SHP77 treated with DMSO at 0.1 percent for 48 hours (cell line): Measurements from ENCODE around the gene MPP3.

Experiments used
- DNase-seq: peaks from one replicate; lab custom pipeline; 2025; lab: John Stamatoyannopoulos, UW

The MPP3 gene

DNA sequence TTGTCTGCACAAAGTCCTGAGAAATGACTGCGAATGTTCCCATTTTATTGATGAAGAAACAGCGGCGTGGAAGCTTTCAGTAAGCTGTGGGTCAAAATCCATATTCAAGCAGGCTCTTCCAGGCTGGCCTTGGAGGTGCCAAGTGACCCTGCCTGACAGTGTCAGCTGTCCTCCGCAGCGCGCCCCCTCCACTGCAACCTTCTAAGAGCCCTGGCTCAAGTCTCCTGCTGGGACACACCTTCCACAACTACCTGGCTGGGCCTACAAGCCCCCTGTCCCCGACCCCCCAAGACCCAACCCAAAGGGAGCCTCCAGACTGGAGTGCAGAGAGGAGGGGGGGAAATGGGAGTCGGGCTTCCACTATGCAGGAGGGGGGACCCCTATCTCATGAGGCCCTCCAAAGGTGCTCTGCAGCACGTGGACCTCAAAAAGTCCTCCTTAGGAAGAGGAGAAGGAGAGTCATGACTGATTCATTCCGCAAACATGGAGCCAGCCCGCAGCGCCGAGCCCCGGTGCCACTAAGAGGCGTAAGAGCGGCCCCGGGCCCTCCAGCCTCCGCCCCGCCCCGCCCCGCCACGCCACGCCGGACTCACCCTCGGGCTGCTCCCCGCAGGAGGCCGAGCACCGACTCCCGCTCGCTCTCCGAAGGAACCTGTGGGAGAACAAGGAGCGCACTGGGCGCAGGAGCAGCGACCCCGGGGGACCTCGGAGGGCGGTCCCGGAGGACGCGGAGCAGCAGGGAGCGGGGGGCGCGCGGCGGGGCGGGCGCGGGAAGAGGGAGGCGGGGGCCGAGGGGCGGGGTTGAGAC is 574 bp downstream of the MPP3 start:
- DNase-seq = no peak

DNA sequence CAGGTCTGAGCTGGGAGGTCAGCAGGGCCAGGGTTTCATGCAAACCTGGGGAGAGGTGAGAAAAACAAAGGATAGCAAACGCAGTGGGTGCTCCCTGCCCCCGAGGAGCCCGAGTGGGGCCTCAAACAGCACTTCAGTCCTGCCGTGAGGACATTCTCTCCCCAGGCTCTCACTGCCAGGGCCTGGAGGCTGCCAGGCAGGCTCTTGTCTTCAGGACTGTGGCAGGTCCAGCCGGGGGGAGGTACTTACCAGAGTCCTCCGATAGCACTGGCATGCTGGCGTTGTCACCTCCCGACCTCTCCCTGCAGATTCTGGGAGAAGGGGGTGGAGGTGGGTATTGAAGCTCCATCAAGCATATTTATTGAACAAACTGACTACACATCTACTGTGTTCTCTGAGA is 1.3 kb downstream of the MPP3 start:
- DNase-seq = no peak

DNA sequence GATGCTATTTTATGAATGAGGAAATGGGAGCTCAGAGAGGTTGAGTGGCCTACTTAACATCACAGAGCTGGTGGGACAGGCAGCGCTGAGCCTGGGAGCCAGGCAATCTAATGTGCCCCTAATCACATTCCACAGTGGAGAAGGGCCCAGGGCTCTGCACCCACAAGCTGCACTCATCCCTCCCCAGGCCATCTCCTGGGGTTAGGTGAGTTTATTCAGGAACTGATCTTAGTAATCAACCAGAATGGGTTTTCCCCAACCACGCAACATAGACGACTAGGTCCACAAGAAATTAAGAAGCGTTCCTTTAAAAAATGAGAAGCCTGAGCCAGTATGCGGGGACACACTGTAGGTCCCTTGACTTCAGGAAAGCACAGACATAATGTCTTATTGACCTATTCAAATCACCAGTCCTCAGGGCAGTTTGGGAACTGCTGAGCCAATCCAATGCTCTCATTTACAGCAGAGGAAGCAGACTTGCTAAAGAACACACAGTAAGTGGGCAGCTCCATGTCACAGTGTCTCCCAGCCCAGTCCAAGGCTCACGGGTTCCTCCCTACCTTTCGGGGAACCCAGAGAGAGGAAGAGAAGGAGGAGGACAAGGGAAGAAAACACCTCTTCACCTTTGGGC is 2.3 kb downstream of the MPP3 start:
- no peak for DNase-seq

DNA sequence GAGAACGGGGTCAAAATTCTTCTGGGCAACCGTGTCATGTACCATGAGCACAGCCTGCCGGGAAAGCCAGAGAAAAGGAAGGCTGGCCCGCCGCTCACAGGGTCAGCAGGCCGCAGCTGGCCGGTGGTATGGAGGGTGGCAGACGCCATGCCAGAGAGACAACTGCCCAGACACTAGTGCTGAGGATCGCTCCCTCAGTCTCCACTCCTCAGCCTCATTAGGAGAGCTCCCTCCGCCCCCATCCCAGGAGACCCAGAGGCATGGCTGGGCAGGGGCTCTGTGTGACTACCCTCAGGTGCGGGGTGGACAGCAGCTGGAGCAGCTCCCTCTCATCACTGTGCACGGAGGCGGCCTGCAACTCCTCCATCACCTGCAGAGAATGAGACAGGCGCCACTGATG is 3.2 kb downstream of the MPP3 start:
- DNase-seq = no peak

DNA sequence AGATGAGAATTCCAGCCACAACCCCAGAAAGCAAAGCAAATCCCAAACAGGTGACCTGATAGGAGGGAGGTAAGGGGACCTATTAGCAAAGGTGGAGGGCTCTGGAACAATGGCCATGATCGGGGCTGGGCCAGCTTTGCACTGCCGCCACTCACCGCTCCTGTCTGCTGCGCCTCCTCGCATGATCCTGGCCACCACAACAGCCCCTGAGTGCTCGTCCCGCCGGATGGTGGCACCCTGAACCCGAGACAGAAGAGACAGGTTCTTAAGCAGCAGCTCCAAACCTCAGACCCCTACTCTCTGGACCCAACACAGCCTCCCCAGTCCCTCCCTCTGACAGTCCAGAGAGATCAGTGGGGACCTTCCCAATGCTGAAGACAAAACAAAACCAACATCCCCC is 5.3 kb downstream of the MPP3 start:
- no peak for DNase-seq

DNA sequence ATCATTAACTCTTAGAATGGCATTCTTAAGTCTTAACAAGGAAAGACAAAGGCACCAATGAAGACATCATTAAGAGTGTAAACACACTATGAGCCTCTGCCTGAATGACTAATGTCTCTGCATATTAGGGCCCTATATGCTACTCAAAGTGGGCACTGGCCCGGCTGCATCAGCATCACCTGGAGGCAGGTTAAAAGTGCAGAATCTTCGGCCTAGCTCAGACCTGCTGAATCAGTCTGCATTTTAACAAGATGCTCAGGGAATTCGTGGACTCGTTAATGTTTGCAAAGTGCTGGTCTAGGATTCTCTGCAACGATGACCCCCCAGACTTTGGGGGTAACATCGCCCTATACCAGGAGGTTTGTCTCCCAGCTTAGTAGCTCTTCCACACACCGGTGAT is 6.7 kb downstream of the MPP3 start:
- DNase-seq = no peak

DNA sequence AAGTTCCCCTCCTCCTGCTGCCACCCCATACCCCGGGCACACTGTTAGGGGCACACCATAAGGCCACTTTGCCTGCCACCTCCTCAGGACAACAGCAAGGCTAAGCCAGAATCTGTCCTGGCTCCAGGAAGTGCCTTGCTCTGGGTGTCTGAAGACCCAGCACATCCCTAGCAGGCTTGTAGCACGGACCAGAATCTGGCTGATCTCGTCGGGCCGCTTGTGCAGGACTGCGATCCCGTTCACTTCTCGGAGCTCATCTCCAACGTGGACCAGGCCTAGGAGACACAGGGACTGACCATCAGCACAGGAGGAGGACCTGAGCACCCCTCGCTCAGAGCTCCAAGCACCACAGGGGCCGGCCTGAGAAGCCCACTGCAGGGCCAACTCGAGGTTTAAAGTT is 7.4 kb downstream of the MPP3 start:
- DNase-seq = no peak

DNA sequence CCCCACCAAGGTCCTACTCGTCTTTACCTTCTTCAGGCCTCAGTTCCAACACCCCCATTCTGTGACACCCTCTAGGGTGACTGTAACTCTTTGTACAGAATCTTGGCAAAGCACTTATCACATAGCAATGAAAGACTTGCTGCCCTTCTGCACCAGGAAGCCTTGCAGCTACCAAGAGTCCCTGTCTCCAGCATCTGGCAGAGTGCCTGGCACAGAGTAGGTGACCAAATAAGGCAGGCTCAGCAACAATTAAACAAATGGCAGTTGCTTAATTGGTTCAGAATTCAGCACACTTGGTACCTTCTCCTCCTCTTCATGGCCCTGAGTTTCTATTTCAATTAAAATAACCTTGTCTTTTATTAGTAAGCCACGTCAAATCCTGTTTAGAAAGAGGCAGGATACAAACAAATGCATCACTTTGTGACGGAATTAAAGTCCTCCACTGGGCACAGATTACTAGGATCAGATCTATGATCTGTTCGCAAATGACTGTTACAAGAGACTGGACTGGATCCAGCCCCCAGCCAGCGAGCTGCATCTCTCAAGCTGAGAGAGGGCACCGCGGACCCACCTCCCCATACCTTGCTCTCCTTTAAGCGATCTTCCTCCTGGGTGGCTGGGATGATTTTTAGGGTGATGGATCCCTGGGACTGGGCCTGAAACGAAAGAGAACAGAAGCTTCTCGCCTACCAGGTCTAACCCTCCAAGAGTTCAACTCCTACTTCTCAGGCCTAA is 9.4 kb downstream of the MPP3 start:
- DNase-seq = no peak

DNA sequence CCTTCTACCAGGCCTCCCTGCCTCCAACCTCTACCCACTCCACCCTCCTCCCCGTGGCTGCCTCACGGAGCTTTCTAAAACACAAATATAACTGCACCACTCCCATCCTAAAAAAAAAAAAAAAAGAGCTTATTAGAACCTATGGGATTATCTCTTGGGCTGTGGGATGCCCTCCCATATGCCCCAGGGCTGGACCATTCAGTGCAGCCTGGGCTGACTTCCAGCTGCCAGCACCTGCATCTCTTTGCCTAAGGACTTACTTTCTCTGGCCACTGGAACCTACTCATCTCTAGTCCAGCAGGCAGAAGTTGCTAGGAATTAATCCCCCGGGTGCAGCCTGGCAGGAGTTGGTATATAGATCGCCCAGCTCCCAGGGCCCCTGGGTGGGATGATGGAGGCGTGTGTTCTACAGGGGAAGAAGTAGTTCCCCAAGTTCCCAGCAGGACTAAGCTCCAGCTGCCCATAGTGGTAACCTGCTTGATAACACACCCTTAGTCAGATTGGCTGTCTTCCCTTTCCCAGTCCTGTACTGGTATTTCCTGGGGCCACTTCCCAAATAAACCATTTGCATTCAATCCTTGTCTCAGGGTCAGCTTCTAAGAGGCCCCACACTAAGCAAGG is 10.3 kb downstream of the MPP3 start:
- no peak for DNase-seq

DNA sequence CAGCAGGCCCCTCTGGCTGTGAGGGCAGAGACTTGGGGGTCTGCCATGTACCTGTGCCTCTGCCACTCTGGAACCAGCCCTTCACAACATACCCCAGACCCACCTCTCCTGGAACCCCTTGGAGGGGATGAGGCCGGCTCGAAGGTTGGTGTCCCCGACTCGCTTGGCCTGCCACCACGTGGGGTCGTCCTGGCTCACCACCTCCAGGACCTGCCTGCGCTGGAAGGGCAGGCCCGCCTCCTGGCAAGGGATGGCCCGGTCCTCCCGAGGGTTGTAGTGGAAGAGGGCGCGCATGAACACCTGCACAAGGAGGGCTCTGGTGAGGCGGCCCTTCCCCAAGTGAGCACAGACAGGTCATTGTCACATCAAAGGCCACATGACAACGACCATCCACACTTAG is 12.2 kb downstream of the MPP3 start:
- DNase-seq = no peak

DNA sequence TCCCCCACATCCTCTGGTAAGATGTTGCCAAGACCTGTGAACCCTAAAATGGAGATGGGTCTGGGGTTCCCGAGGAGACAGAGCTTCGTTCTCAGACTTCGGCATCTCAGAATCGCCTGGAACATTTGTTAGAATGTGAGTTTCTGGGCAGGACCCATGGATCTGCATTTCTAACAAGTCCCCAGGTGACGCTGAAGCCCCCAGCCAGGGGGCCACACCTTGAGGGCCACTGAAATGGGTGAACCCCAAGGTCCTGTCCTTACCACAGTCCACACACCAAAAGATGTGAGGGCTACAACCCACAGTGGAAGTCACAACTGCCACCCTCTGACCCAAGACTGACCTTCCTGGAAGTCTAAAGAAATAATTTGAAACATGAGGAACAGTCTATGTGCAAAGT is 14.0 kb downstream of the MPP3 start:
- no peak for DNase-seq

DNA sequence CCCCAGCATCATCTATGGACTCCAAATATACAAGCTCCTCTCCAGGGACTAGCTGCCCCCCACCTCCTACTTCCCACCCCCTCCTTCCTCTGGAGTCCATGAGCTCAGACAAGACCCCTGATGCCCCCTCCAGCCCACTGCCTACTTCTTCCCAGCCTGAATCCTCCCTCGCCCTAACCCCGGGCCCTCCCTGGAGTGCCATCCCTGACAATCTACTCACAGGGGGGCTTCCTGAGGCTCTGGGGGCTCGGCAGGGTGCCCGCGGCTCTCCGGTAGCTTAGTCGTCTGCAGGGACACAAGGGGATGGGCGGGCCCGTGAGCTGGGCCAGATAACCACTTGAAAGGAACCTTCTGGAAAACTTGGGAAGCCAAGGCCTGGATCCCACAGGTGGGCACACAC is 15.1 kb downstream of the MPP3 start:
- no peak for DNase-seq

DNA sequence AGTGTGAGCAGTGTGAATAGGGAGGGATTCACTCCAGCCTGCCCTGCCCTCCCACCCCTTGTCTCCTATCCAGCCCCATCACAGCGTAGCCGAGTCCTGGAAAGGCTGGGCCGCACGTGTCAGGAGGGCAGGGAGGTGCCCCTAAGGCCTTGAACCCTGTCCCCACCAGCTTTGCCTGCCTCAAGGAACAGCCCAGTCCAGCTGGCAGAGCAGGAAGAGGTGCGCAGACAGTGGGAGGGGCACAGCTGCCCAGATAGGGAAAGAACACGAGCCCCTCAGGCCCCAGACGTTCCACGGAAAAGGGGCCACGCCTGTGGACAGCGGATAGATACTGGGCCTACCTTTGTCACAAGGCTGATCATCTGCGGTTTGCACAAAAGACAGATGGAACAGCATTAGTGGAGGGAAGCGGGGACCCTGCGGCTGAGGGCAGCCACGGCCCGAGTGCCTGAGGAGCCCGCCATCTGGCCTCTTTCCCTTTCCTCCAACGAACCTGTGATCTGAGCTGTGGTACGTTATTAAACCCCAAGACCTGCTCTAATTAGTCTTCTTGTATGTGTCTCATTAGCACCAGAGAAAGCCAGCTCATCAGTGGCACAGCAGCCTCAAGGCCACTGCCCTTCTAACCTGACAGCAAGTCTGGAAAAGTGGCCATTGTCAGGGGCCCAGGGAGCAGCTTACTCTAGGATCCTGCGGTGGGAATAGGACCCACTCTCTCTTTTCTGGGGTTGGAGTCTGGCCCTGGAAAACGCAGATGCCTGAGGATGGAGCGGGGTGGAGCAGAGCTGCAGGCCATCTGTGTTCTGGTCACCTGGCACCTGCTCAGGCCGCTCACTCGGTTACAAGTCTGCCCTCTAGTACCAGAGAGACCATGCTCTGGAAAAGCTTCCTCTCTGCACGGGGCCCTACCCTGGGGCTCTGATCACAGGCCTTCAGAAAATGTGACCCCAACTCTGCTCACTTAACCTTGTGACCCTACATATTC is 16.3 kb downstream of the MPP3 start:
- DNase-seq = no peak

DNA sequence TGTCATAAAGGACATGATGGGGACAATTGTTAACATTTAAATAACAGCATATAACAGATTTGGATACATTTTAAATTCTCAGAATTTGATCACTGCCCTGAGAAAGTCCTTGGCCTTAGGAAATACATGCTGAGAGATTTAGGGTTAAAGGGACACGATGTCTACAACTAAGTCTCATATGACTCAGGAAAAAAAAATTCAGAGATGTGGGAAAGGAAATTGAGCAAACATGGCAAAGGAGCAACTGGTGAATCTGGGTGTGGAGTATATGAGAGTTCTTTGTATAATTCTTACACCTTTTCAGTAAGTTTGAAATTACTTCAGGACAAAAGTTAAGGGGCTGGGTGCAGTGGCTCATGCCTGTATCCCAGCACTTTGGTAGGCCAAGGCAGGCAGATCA is 18.2 kb downstream of the MPP3 start:
- no peak for DNase-seq

DNA sequence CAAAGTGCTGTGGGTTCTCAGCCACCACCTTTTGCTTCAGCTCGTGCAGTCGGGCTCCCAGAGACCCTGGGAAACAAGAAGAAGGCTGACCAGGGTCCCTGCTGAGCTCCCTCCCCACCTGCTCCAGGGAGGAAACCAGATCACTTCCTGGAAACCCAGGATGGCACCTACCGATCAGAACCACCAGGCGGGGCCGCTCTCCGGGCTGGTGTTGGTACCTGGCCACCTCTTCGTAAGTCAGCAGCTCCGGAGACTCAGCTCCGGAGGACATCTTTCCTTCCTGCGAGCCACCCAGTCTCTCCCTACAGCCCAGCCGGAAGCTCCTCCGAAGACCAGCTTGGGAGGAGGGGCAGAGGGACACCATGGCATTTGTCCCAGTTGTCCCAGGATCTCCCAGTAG is 18.9 kb downstream of the MPP3 start:
- DNase-seq = no peak

DNA sequence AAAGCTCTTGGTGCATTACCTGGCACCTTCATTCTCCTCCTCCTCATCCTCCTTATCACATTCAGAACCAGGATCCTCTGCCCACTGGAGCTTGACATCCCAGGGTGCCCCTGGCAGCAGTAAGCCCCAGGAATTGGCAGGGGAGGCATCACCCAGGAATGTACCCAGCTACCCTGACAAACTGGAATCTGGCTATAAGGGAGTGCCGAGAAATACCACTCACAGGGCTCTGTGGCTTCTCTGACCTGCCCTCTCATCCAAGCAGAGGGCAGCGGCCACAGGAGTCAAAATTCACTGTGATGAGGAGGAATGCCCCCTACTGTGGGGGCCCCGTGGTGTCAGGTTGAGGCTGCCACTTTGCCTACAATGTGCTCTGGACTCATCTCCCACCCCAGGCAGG is 19.6 kb downstream of the MPP3 start:
- DNase-seq = no peak

DNA sequence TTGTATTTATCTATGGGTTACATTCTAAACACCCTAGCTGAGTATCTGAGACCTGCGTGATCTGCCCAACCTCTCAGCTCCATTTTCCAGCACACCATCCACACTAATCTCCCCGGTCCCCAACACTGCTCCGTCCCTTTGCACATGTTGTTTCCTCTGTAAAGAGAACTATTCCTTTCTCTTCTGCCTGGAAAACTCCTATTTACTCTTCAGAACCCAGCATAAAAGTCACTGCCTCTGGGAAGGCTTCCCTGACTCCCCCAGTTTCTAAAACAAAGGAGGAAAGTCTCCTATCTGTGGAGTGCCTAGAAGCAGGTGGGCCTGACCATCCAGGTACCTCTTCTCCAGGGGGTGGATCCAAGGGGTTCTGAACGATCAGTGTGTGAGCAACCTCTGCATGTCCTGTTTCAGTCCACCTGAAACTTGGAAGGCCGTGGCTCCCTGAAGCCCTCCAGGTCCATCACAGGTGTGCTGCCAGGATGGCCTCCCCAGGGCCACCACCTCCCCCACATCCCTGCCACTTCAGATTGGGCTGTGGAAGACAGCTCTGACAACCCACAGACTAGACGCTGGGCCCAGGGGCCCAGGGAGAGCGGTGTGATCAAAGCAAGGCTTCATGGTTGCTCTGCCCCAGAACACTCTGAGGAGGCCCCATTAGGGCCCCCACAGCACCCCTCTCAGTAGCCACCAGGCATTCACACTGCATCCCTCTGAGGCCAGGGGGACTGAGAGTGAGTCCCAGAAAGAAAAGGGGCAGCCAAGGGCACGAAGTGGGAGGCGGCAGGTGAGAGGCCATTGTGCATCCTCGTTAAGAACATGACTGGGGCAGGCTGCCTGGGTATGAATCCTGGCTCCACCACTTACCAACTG is 20.3 kb downstream of the MPP3 start:
- DNase-seq = no peak

DNA sequence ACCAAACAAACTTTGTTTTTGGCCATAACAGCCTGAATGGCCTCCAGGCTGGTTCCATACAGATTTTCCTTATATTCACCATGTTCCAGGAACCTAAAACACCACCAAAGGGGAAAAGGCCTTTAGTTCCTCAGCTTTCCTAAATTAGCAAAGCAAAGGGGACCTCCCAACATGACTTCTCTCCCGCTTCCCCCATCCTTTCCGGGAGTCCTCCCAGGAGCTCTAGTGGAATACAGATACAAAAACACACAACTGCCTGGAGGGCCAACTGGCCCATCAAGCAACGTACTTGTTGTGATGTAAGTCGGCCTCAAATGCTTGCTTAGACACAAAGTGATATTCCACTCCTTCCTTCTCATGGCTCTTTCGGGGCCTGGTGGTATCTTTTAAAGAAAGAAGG is 22.1 kb downstream of the MPP3 start:
- DNase-seq = no peak

DNA sequence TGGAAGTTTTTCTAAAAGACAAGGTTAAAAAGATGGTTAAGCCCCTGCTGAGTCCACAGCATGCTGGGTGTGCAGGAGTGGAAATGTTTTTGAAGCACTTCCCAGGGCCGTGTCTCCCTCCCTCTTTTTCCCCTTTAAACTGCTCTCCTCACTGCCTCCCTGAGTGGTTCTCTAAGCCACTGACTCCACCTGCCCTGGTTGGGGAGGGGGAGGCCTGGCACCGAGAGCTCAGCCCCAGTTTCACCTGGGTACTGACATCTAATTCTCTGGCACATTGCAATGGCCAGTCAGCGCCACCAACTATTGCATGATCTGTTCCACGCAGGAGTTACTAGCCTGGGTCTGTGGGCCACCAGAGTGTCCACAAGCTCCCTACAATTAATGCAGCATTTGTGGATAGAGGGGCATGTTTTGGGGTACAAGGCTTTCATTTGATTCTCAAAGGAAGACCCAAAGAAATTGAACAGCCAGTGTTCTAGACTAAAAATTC is 22.7 kb downstream of the MPP3 start:
- DNase-seq = no peak

DNA sequence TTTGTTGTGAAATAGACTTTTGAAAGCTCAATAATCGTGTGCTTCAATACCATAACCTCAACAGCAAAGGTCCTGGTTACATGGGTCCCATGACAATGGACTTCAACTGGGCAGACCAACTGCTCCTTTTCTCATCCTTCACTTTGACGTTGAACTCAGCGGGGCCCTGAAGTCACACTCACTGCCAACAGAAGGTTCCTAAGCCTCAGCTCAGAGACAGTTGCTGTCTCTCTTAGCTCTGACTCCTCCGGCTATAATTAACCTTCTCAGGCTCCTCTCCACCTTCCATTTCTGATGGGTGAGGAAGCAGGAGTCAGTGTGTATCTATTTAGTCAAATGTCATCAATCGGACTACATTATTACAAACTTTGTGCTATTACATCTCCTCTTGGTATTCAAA is 23.8 kb downstream of the MPP3 start:
- no peak for DNase-seq
